Right lobe of liver (tissue), 4 donors: ENCODE measurements around the gene MMP17.

Experiments used
- CTCF ChIP-seq, 4 donors: fragments of 200-600 bp in 3 of 4; fragments of 450-650 bp in 1 of 4; IDR thresholded peaks; one replicate each; pipeline versions ENCODE4 v1.5.1 to v1.8.0; 2016 to 2022; ENCODE audit warnings: antibody characterized with exemption in 4 of 4, mild to moderate bottlenecking in 2 of 4
- POLR2A ChIP-seq: fragments of 450-650 bp; IDR thresholded peaks from one replicate; pipeline ENCODE4 v1.6.1; 2017; ENCODE audit warnings: antibody characterized with exemption, mild to moderate bottlenecking
- donor health status: DM: no; HTN: no; CAD: no.
- donor health status: DM: no; HTN: no; CAD: no.
- donor health status: DM: no; HTN: yes; CAD: no.

DNA sequence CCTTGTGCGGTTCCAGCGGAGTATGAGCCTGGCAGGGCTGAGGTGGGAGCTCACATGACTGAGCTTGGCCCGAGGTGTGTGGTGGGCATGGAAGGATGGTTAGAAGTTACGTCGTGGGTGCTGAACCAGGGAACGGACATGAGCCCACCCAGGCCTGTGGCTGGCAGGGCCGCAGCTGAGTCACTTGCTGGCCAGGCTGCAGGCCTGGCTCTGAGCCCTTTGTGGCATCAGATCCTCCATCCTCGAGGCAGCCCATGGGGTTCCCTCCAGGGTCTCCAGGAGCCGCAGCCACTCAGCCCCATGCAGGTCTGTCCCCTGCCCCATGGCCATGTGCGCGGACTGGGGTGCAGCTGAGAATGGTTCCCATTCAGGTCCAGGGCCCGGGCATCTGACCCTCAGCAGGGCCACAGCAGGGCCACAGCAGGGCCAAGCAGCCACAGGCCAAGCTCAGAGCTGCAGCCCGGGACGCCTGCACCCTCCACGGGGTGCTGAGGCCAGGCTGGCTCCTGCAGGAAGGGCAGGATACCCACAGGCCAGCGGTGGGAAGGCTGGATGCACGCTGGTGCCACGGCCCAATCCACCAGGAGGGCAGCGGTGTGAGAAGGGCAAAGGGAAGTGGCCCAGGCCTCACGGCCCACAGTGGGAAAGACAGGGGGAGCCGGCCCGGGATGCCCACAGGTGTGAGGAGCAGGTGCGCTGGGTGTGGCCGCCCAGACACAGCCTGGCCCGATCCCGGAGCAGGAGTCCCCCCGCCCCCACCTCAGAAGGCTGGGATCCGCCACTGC is 39.9 kb downstream of the MMP17 start:
- TF ChIP-seq CTCF (IDR thresholded peaks at IDR 0.05) (no peak), POLR2A (no peak)
